Dedifferentiated amniotic fluid mesenchymal stem cell (primary cell): ENCODE results near the gene NOP14.
"Not testable (repeated sequence)": the region's sequence is repeated elsewhere in the genome, so short reads cannot be mapped to it uniquely, and the experiment has no call there.

Source experiments
- DNase-seq: peaks from one replicate; pipeline ENCODE4 v3.0.0-alpha.2; 2016; ENCODE audit errors: extremely low spot score

Gene NOP14

DNA sequence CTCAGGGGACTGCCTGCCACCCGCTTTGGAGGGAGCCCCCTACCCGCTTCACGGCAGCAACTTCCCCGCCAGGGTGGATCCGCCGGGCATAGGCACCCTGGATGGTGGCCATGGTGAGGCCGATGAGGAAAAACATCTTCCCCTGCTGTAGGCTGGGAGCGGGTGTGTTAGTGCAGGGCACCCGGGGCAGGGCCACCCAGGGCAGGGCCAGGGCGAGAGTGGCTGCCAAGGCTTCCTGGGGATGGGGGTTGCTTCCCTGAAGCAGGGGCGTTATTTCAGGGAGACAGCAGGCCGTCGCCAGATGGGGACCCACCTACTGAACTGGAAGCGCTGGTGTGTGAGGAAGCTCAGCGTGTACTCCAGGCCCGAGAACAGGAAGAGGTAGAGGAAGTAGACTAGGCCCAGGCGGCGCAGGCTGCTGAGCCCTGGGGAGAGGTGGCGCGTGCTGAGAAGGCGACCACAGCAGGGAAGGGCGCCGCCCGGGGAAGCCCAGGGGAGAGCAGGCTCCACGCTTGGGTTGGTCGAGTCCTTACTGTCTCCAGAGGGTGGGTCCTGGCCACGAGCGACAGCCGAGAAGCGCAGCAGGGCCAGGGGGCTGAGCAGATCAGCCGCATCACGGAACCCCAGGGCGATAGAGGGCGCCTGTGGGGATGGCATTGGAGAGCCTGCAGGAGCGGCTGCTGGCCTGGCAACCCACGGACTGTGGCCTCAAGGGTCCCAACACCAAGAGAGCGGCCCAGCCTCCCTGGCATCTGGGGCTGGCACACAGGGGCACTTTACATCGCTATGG is 31.5 kb downstream of the NOP14 start:
- no peak for DNase-seq

DNA sequence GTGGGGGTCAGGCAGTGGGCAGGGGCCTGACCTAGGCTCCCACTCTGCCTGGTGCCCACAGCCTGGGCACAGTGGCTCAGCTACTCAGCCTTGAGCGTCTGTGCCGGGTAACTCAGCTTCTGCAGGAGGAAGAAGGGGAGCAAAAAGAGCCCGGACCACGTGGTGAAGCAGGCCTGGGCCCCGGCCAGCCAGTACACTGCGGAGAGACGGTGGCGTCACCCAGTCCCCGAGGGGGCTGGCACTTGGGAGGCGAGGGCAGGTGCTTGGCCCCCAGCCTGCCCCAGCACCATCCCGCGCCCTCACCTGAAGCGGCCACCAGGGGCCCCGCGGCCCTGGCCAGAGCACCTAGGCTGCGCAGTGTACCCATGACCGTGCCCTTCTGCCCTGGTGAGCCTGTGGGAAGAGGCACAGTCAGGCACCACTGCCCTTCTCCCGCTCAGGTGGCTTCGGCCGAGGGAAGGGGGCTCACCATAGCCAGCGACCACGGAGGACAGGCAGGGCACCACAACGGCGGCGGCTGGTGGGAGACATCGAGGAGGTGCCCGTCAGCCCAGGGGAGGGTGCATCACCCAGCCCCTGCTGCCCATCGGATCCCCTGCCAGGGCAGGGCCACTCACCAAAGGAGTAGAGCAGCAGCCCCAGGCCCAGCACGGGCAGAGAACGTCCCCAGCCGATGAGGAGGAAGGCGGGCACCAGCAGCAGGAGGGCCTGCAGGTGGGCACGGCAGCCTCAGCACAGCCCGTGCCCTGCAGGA is 32.3 kb downstream of the NOP14 start:
- DNase-seq: no peak

- no peak for DNase-seq
Observed at GRCh38 chr4:2930135-2930757, 33.0 kb downstream of the NOP14 start.

- DNase-seq: no peak
Observed at GRCh38 chr4:2929469-2929868, 33.7 kb downstream of the NOP14 start.

DNA sequence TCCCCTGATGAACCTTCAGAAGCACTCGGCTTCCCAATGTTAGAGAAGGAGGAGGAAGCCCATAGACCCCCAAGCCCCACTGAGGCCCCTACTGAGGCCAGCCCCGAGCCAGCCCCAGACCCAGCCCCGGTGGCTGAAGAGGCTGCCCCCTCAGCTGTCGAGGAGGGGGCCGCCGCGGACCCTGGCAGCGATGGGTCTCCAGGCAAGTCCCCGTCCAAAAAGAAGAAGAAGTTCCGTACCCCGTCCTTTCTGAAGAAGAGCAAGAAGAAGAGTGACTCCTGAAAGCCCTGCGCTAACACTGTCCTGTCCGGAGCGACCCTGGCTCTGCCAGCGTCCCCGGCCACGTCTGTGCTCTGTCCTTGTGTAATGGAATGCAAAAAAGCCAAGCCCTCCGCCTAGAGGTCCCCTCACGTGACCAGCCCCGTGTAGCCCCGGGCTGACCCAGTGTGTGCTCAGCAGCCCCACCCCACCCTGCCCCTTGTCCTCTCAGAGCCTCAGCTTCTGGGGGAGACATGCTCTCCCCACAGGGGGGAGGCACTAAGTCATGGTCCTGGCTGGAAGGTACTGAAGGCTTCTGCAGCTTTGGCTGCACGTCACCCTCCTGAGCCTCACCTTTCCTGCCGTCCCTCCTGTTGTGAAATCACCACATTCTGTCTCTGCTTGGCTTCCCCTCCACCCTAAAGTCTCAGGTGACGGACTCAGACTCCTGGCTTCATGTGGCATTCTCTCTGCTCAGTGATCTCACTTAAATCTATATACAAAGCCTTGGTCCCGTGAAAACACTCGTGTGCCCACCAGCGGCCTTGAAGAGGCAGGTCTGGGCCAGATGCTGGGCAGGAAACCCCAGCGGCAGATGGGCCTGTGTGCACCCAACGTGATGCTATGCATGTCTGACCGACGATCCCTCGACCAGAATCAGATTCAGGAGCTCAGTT is 34.7 kb downstream of the NOP14 start:
- DNase-seq: no peak

DNA sequence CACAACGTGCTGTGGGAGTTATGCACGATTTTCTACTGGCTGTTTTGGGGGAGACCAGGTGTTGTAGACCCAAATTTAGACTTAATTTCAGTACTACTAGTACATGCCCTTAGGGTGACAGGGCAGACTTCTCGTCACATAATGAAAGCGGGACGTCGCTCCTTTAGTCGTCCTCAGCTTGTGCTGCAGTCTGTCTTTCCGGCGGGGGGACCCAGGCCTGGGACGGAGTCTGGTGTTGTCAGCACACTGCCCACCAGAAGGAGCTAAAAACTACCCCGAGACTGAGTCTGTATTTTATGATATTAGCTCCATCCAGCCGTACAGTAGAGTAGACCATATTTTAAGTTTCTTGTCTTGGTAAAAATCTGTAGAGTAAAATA is 35.5 kb downstream of the NOP14 start:
- no peak for DNase-seq

DNA sequence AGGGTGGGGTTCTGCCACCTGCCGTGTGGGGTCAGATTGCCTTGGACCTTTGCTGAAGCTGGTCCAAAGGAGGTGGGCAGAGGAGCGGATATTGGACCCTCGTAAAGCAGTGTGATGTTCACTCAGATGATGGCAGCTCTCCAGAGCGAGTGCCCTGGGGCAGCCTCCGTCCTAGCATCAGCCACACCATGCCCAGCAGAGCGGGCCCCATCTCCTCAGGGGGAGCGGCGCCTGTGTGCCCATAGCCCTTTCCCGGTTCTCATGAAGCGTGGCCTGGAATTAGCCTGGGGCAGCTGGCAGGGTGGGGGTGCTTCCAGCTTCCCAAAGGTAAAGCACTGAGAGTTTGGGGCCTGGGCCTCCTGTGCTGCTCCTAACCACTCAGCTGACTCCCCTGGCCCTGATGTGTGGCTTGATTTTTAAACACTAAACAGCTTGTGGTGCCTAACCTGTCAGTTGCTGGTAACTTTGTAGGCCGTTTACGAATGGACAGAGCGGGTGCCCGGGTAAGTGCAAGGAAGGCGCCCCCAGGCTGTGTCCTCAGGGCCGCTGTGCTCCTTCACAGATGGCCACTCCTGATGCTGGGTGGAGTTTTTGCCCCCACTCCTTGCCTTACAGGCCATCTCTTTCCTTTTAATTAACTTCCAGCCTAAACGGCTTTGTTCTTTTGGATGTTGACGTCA is 36.0 kb downstream of the NOP14 start:
- no peak for DNase-seq

DNA sequence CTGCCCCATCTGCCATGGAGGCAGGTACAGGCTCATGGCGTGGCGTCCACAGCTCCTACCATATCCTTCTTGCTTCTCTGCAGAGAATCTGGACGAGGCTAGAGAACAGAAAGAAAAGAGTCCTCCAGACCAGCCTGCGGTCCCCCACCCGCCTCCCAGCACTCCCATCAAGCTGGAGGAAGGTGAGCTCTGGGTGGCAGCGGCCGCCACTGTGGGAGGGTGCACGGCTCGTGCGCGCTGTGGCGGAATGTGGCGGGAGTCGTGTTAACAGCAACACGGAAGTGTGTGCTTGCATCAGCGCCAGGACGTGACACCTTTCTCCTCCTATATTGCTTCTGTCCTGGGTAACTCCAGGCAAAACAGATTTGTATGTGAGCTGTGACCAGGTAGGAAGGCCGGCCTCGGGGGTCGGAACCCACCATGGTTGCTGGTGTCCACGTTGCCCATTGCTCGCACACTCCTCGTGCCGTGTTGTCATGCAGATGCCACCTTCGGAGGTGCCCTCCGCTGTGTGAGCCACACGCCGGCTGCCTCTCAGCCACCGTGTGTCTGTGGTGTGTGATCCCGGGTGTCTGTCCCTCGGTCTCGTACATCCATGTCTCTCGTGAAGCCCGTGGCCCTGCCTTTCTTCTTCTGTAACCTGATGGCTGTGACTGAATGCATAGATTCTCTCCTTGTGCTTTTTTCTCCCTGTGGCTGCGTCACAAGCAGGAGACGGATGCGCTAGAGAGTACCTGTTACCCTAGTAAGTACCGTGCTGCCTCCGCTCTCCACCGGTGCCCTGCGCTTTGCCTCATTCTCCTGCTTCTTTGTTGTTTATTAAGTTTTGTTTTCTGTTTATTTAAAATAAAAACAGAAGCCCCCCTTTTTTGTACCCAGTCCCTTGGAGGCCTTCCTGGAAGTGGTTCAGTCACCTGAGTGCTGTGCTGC is 37.0 kb downstream of the NOP14 start:
- no peak for DNase-seq

GRCh38 chr4:2925496-2925895 is 37.7 kb downstream of the NOP14 start:
- DNase-seq: no peak

- DNase-seq: no peak
Observed at GRCh38 chr4:2924765-2925301, 38.4 kb downstream of the NOP14 start.

- DNase-seq: no peak
Observed at GRCh38 chr4:2924286-2924685, 38.9 kb downstream of the NOP14 start.

DNA sequence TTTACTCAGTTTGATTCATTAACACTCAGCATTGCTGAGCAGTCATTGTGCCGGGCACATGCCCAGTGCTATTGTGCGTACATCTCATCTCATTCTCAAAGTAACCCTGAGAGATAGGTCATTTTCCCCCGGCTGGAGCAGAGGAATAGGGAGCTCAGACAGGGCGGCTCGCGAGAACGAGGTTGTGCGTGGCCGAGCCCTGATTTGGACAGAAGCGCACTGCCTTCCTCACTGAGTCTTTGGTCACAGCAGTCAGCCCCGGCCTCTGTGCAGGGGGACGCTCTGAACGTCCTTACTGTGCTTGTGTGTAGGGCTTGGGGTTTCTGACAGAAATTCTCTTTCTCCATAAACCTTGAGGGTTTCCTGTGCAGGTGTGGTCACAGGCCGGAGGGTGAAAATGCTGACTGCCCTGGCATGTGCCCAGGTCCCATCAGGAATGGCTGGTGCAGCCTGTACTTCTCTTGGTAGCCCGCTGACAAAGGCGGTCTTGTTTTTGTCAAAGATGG is 39.5 kb downstream of the NOP14 start:
- DNase-seq: no peak

- DNase-seq: no peak
Observed at GRCh38 chr4:2923141-2923551, 40.1 kb downstream of the NOP14 start.

DNA sequence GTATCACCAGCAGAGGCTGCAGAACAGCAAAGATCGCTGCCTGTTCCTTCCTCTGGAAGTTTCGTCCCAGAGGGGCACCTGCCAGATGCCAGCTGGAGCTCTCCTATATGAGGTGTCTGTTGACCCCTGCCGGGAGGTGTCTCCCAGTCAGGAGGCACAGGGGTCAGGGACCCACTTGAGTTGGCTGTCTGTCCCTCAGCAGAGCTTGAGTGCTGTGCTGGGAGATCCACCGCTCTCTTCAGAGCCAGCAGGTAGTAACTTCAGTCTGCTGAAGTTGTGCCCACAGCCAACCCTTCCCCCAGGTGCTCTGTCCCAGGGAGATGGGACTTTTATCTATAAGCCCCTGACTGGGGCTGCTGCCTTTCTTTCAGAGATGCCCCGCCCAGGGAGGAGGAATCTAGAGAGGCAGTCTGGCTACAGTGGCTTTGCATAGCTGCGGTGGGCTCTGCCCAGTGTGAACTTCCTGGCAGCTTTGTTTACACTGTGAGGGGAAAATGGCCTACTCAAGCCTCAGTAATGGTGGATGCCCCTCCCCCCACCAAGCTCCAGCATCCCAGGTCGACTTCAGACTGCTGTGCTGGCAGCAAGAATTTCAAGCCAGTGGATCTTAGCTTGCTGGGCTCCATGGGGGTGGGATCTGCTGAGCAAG is 40.6 kb downstream of the NOP14 start:
- not testable (repeated sequence) for DNase-seq

DNA sequence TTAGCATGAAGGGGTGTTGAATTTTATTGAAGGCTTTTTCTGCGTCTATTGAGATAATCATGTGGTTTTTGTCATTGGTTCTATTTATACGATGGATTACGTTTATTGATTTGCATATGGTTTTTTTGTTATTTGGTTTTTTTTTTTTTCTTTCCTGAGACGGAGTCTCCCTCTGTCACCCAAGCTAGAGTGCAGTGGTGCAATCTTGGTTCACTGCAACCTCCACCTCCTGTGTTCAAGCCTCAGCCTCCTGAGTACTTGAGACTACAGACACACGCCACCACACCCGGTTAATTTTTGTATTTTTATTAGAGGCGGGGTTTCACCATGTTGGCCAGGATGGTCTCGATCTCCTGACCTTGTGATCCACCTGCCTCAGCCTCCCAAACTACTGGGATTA is 44.5 kb downstream of the NOP14 start:
- DNase-seq: not testable (repeated sequence)

GRCh38 chr4:2918300-2918699 is 44.9 kb downstream of the NOP14 start:
- not testable (repeated sequence) for DNase-seq

- not testable (repeated sequence) for DNase-seq
Observed at GRCh38 chr4:2916696-2917095, 46.5 kb downstream of the NOP14 start.

GRCh38 chr4:2915789-2916188 is 47.4 kb downstream of the NOP14 start:
- no peak for DNase-seq
